HepG2 (cell line): ENCODE data around the gene CHP1. TPM values are rescaled to one million over a fixed set of nuclear protein-coding genes. Genes with fewer than 3 reads are reported as not detected.

ENCODE experiments used
- DMAP1 ChIP-seq: IDR thresholded peaks from 2 replicates; pipeline ENCODE4 v1.6.1; 2016
- DPF2 ChIP-seq: sonication (generic); formaldehyde crosslinking; IDR thresholded peaks from 2 replicates; pipeline ENCODE4 v1.4.0; 2020; ENCODE audit warnings: mild to moderate bottlenecking, low read depth, missing genetic modification reagents, borderline replicate concordance
- GATA4 ChIP-seq: sonication (generic); IDR thresholded peaks from 2 replicates; pipeline ENCODE4 v1.6.1; 2016; ENCODE audit warnings: antibody characterized with exemption, low read depth, borderline replicate concordance
- MAFF ChIP-seq: IDR thresholded peaks from 2 replicates; pipeline ENCODE4 v1.6.1; 2011; ENCODE audit warnings: low read depth, low read length, improper control_type of control experiment
- ZBTB40 ChIP-seq, 2 experiments: fragments of 450-650 bp in 1 of 2; sonication (generic) in 1 of 2; formaldehyde crosslinking in 1 of 2; IDR thresholded peaks; 2 replicates each; pipeline versions ENCODE4 v1.6.1 to v1.8.0; 2016 to 2022; ENCODE audit warnings: antibody characterized with exemption in 1 of 2, mild to moderate bottlenecking in 1 of 2, missing genetic modification reagents in 1 of 2
- ZNF30 ChIP-seq: sonication (generic); formaldehyde crosslinking; IDR thresholded peaks from 2 replicates; pipeline ENCODE4 v1.5.0; 2020; ENCODE audit warnings: mild to moderate bottlenecking, missing genetic modification reagents
- ZSCAN20 ChIP-seq: sonication (generic); formaldehyde crosslinking; IDR thresholded peaks from 2 replicates; pipeline ENCODE4 v1.4.0; 2020; ENCODE audit warnings: missing genetic modification reagents, mild to moderate bottlenecking, borderline replicate concordance
- polyA plus RNA-seq, 8 experiments: library from polyadenylated mRNA; depleted of rRNA in 3 of 8; stranded (reverse) in 7 of 8; unstranded in 1 of 8; fragments of >200 nt; fragmentation: Illumina TruSeq in 4 of 8; extraction: Trizol in 4 of 8; gene quantifications; 2 replicates each; pipeline versions ENCODE4 v1.2.1 to v1.2.3, GENCODE V29; 2011 to 2016; ENCODE audit warnings: low read depth in 4 of 8, missing spikeins in 1 of 8, mixed read lengths in 1 of 8; ENCODE audit not compliant: insufficient read depth in 1 of 8
- total RNA-seq, 5 experiments: library from RNA; depleted of rRNA; stranded (reverse); fragments of >200 nt; fragmentation: Illumina TruSeq; extraction: Trizol; gene quantifications; 2 replicates each; pipeline ENCODE4 v1.2.3, GENCODE V29; 2016; ENCODE audit warnings: low read depth in 1 of 5
- TF ChIP-seq, protein P1 (sequence below): sonication (generic); formaldehyde crosslinking; IDR thresholded peaks from 2 replicates; pipeline ENCODE4 v1.4.0; 2020; ENCODE audit warnings: mild to moderate bottlenecking, missing genetic modification reagents
- TF ChIP-seq, protein P2 (sequence below): sonication (generic); formaldehyde crosslinking; IDR thresholded peaks from one replicate; pipeline ENCODE4 v1.5.1; 2020; ENCODE audit warnings: mild to moderate bottlenecking, missing genetic modification reagents; ENCODE audit errors: not compliant biosample characterization

Gene CHP1
- total and polyA plus RNA-seq, 2 of the 13 experiments (the other 11 are each of a cell fraction or from before 2014, with no cell fraction given) = 49.6 to 76.4 TPM

DNA sequence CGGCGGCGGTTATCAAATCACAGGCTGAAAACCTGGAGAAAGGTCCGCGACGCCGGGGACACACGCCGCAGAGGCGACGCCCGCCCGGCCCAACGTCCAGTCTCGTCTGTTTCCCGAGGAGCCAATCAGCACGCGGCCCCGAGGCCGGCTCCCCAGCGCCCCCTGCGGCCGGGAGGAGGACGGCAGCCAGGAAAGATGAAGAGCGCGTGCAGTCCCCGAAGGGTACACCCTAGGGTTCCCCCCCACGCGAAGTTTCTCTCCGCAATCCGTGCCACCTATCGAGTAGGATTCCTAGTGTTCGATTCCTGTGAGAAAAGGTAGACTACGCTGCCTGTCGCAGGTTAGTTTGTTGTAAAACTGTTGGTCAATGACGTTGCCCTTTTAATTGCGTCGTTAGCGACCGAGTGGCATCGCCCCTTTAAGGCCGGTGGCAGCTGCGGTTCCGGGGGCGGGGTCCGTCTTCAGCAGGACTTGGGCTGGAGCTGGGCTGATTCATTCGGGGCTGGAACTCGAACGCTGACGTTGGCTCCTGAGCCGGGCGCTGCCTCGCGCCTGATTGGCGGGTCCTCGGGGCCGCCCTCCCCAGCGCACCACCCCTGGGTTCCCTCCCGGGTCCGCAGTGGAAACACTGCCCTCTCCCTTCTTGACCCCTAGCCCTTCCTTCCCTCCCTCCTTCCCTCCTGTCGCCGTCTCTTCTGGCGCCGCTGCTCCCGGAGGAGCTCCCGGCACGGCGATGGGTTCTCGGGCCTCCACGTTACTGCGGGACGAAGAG, at the start of gene CHP1, which contains the start of gene EXD1 (continued):
- TF ChIP-seq, protein P1, sequence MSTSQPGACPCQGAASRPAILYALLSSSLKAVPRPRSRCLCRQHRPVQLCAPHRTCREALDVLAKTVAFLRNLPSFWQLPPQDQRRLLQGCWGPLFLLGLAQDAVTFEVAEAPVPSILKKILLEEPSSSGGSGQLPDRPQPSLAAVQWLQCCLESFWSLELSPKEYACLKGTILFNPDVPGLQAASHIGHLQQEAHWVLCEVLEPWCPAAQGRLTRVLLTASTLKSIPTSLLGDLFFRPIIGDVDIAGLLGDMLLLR (CRISPR knock-in tag) = peak; percentile 87
- TF ChIP-seq DMAP1 (CRISPR knock-in tag) = peak; percentile 94
- TF ChIP-seq ZNF30 (CRISPR knock-in tag) = peak; percentile 86; the same call in 1 of the 2 replicates
- TF ChIP-seq, protein P2, sequence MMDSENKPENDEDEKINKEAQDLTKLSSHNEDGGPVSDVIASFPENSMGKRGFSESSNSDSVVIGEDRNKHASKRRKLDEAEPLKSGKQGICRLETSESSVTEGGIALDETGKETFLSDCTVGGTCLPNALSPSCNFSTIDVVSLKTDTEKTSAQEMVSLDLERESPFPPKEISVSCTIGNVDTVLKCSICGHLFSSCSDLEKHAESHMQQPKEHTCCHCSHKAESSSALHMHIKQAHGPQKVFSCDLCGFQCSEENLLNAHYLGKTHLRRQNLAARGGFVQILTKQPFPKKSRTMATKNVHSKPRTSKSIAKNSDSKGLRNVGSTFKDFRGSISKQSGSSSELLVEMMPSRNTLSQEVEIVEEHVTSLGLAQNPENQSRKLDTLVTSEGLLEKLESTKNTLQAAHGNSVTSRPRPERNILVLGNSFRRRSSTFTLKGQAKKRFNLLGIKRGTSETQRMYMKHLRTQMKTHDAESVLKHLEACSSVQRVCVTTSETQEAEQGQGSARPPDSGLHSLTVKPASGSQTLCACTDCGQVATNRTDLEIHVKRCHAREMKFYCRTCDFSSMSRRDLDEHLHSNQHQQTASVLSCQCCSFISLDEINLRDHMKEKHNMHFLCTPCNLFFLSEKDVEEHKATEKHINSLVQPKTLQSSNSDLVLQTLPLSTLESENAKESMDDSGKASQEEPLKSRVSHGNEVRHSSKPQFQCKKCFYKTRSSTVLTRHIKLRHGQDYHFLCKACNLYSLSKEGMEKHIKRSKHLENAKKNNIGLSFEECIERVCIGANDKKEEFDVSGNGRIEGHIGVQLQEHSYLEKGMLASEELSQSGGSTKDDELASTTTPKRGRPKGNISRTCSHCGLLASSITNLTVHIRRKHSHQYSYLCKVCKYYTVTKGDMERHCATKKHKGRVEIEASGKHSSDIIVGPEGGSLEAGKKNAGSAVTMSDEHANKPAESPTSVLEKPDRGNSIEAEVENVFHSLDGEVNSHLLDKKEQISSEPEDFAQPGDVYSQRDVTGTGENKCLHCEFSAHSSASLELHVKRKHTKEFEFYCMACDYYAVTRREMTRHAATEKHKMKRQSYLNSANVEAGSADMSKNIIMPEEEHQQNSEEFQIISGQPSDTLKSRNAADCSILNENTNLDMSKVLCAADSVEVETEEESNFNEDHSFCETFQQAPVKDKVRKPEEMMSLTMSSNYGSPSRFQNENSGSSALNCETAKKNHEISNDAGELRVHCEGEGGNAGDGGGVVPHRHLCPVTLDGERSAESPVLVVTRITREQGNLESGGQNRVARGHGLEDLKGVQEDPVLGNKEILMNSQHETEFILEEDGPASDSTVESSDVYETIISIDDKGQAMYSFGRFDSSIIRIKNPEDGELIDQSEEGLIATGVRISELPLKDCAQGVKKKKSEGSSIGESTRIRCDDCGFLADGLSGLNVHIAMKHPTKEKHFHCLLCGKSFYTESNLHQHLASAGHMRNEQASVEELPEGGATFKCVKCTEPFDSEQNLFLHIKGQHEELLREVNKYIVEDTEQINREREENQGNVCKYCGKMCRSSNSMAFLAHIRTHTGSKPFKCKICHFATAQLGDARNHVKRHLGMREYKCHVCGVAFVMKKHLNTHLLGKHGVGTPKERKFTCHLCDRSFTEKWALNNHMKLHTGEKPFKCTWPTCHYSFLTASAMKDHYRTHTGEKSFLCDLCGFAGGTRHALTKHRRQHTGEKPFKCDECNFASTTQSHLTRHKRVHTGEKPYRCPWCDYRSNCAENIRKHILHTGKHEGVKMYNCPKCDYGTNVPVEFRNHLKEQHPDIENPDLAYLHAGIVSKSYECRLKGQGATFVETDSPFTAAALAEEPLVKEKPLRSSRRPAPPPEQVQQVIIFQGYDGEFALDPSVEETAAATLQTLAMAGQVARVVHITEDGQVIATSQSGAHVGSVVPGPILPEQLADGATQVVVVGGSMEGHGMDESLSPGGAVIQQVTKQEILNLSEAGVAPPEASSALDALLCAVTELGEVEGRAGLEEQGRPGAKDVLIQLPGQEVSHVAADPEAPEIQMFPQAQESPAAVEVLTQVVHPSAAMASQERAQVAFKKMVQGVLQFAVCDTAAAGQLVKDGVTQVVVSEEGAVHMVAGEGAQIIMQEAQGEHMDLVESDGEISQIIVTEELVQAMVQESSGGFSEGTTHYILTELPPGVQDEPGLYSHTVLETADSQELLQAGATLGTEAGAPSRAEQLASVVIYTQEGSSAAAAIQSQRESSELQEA (CRISPR knock-in tag) = peak; percentile 94
- no peak for TF ChIP-seq ZBTB40 (IDR thresholded peaks at IDR 0.05)
- peak; percentile 70 for TF ChIP-seq ZBTB40 (CRISPR knock-in tag; IDR thresholded peaks at IDR 0.05)
- TF ChIP-seq GATA4 = 0 out of 2 replicates have a peak, but pooled peaks have one; percentile 45
- TF ChIP-seq DPF2 (CRISPR knock-in tag) = 0 out of 2 replicates have a peak, but pooled peaks have one; percentile 43
- no peak for TF ChIP-seq MAFF
- TF ChIP-seq ZSCAN20 = no peak
